Measurements from ENCODE around the gene ATP1B4. TPM values are rescaled to one million over a fixed set of nuclear protein-coding genes. Genes with fewer than 3 reads are reported as not detected.

Gene ATP1B4
- total and polyA plus RNA-seq, 2 of the 8 experiments (the other 6 are each of a cell fraction or from before 2014, with no cell fraction given) = not detected

- no peak for TF ChIP-seq CHD7 (IDR thresholded peaks at IDR 0.05; ENCODE audit: insufficient replicate concordance, low read length)
- TF ChIP-seq SP2 (IDR thresholded peaks at IDR 0.05; ENCODE audit: low read length) = no peak
- TF ChIP-seq KDM5A (IDR thresholded peaks at IDR 0.05; ENCODE audit: low read length) = no peak
- no peak for TF ChIP-seq RBBP5 (IDR thresholded peaks at IDR 0.05; ENCODE audit: borderline replicate concordance, low read depth, low read length)
- no peak for TF ChIP-seq E2F6 (IDR thresholded peaks at IDR 0.05)
- TF ChIP-seq CHD1 (IDR thresholded peaks at IDR 0.05; ENCODE audit: low read depth, low read length) = no peak
- TF ChIP-seq CBX5 (IDR thresholded peaks at IDR 0.05; ENCODE audit: low read depth, low read length) = no peak
- TF ChIP-seq RFX5 (IDR thresholded peaks at IDR 0.05; ENCODE audit: borderline replicate concordance, low read depth, low read length) = no peak
- no peak for TF ChIP-seq HDAC6 (IDR thresholded peaks at IDR 0.05; ENCODE audit: low read depth, low read length)
Observed at GRCh38 chrX:120378570-120378969, 16.7 kb downstream of the ATP1B4 start (continued).
